Activated T-cell treated with anti-CD3 and anti-CD28 coated beads, Interleukin-2, amount 50 U/mL, for 4 hours (primary cell): ENCODE data around the gene EIF2D. TPM values are rescaled to one million over a fixed set of nuclear protein-coding genes. Genes with fewer than 3 reads are reported as not detected.
A peak's percentile ranks its signal among the peaks of the same experiment; 100 is the strongest.

Experiments
- ATAC-seq, 2 donors: fragments of 200-7000 bp; cut with Tn5 transposase; one replicate each; pipeline ENCODE4 v1.10.0; 2021
- DNase-seq: peaks from one replicate; pipeline ENCODE4 v3.0.0-alpha.2; 2020
- H3K27me3 Mint-ChIP-seq: one replicate; pipeline ENCODE4 v1.8.0; 2021; ENCODE audit warnings: low read depth, mixed read lengths
- H3K36me3 Mint-ChIP-seq: one replicate; pipeline ENCODE4 v1.8.0; 2022; ENCODE audit warnings: mixed read lengths; ENCODE audit not compliant: insufficient read depth
- H3K4me1 Mint-ChIP-seq: one replicate; pipeline ENCODE4 v1.8.0; 2021; ENCODE audit warnings: low read depth, mixed read lengths
- H3K4me3 Mint-ChIP-seq: one replicate; pipeline ENCODE4 v1.8.0; 2021; ENCODE audit warnings: mild to moderate bottlenecking, moderate library complexity, mixed read lengths
- H3K9me3 Mint-ChIP-seq: one replicate; pipeline ENCODE4 v1.8.0; 2021; ENCODE audit warnings: mixed read lengths
- total RNA-seq, 3 donors: library from RNA; stranded (reverse); gene quantifications; one replicate each; pipeline ENCODE4 v1.2.1, GENCODE V29; 2021

The EIF2D gene
- total RNA-seq, 3 donors from 2014 or later, result 40.8 to 49.0 (median 41.4) TPM

DNA sequence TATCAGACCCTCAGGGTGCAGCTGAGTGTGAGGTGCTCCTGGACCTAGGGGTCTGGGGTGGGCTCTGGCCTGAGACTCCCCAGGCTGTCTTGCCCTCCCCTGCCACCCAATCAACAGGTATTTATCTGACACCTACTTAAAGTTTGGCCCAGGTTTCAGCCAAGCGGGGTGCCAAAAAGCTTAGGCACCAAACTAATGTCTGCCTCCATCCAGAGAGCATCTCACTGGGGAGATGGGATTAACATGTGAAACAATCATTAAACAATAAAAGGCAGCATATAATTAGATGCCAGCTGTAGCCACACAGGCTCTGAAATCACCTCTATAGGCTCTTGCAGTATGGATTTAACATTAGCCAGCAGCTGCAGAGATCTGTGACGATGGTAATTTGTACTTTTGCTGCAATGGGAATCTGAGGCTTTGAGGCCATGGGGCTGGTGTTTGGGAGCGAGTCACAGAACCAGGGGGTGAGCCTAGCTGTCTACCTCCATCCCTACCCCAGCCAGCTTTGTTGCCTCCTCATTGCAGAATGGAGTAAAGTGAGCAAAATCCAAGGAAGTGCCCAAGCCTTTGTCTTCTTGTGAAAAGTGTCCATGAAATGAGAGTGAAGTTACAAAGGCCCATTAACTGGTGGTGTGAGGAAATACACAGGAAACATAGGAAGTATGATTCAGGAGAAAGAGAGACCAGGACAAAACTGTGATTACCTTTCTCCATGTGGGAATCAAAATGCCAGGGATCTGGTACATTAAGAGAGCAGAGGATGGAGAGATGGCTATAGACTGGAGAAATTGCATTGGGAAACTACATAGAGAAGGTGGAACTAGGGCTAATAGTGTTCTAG, 36.1 kb downstream of the EIF2D start:
- Mint-ChIP-seq H3K27me3 (no peaks in the 10 kb centered on the region), H3K4me1 (peaks cover 99% of the 10 kb centered on the region), H3K36me3 (peaks cover 67% of the 10 kb centered on the region), H3K4me3 (peak overlapping the region; percentile 65), H3K9me3 (no peaks in the 10 kb centered on the region)
- ATAC-seq (no peak), DNase-seq (no peak)

DNA sequence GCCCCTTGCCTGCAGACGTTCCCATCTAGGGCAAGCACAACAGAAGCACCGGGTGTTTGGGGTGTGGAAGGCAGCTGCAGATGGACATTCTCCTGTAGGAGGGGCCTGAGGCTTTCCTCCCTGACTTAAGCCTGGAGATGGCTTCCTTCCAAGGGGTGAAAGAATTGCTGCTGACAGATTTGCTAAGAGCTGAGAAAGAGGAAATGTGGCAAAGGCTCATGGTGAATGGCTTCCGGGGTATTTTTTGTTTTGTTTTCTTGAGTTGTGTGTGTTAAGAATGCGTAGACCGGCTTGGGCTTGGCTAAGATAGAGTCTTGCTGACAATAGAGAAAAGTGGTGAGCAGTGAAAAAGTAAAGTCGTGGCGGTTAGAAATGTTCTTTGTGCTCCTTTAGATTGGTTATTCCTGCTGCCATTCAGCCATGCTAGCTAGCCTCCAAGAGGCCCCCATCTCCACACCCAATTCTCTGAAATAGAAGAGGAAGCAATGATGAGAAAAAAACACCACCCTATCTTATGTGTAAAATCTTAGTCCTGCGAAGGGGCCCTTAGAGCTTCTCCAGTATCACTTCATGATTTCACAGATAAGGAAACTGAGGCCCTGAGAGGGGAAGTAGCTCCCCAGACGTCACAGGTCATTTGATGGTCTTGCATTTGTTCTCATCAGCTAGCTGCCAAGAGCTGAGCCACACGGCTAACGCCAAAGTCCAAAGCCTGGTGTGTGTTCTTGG, 36.9 kb downstream of the EIF2D start:
- Mint-ChIP-seq H3K27me3 (no peaks in the 10 kb centered on the region), H3K36me3 (peaks cover 66% of the 10 kb centered on the region), H3K9me3 (no peaks in the 10 kb centered on the region), H3K4me3 (peak overlapping the region; percentile 65), H3K4me1 (peaks cover 99% of the 10 kb centered on the region)
- DNase-seq (no peak), ATAC-seq (peak; percentile 14 to 35)

DNA sequence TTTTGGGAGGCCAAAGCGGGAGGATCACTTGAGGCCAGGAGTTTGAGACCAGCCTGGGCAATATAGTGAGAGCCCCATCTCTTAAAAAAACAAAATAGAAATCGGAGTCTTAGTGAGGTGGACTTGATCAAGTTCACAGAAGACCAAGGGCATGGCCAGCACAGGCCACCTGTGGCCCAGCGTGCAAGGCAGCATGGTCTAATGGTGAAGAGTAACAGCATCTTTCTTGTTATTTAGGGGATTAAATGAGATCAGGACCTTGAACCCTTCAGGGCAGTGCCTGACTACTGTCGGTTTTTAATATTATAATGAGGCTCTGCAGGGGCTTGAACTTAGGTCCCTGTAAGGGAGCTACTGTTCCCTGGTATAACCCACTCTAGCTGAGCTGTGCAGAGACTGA, 38.5 kb downstream of the EIF2D start:
- no peak for DNase-seq
- H3K4me1 Mint-ChIP-seq, result peaks cover 99% of the 10 kb centered on the region
- no peak for ATAC-seq
- H3K36me3 Mint-ChIP-seq, result peaks cover 63% of the 10 kb centered on the region
- no peaks in the 10 kb centered on the region for H3K27me3 Mint-ChIP-seq
- H3K4me3 Mint-ChIP-seq, result no peak overlapping the region
- H3K9me3 Mint-ChIP-seq, result no peaks in the 10 kb centered on the region

DNA sequence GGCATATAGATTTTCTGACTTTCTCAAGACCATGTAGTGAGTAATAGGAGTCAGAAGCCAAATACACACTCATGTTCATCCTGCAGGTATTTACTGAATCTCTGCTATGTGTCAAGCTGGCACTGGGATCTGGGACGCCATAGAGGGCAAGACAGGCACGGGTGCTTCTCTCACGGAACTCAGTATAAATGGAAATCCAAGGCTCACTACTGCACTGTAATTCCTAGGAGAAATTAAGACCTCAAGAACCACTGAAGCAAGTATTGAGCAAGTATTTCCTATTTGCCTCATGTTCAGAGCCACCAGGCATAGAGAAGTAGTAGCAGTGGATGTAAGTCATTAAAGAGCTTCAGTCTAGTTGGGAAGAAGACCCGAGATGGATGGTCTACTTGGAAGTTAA, 38.9 kb downstream of the EIF2D start:
- H3K4me1 Mint-ChIP-seq, result peaks cover 99% of the 10 kb centered on the region
- no peak for DNase-seq
- no peaks in the 10 kb centered on the region for H3K27me3 Mint-ChIP-seq
- no peak overlapping the region for H3K4me3 Mint-ChIP-seq
- H3K9me3 Mint-ChIP-seq, result no peaks in the 10 kb centered on the region
- peaks cover 65% of the 10 kb centered on the region for H3K36me3 Mint-ChIP-seq
- no peak for ATAC-seq

DNA sequence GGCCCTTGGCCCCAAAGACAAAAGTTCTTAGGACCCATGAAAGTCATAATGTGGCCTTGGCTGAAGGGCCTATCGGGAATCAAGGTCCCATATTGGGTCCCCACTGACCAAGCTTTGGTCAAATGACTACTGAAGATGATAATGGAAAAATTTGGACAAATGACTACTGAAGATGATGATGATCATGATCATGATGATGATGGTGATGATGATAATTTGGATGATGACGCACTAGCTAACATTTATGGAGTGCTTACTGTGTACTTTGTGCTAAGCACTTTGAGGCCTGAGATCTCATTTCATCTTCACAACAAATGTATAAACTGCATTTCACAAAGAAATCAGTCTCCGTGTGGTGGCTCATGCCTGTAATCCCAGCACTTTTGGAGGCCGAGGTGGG, 39.4 kb downstream of the EIF2D start:
- Mint-ChIP-seq H3K4me1 (peaks cover 99% of the 10 kb centered on the region), H3K4me3 (no peak overlapping the region), H3K27me3 (no peaks in the 10 kb centered on the region), H3K9me3 (no peaks in the 10 kb centered on the region), H3K36me3 (peaks cover 63% of the 10 kb centered on the region)
- ATAC-seq (no peak), DNase-seq (no peak)

DNA sequence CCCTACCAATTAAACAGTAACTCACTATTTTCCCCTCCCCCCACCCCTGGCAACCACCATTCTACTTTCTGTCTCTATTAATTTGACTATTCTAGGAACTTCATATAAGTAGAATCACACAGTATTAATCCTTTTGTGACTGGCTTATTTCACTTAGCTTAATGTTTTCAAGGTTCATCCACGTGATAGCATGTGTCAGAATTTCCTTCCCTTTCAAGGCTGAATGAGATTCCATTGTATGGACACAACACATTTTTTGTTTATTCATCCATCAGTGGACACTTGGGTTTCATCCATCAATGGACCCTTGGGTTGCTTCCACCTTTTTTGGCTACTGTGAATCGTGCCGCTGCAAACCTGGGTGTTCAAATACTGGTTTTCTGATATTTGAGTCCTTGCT, 41.7 kb downstream of the EIF2D start:
- H3K27me3 Mint-ChIP-seq, result no peaks in the 10 kb centered on the region
- no peak for DNase-seq
- H3K4me3 Mint-ChIP-seq, result peak overlapping the region; percentile 54
- no peaks in the 10 kb centered on the region for H3K9me3 Mint-ChIP-seq
- H3K36me3 Mint-ChIP-seq, result peaks cover 70% of the 10 kb centered on the region
- H3K4me1 Mint-ChIP-seq, result peaks cover 99% of the 10 kb centered on the region
- no peak for ATAC-seq

DNA sequence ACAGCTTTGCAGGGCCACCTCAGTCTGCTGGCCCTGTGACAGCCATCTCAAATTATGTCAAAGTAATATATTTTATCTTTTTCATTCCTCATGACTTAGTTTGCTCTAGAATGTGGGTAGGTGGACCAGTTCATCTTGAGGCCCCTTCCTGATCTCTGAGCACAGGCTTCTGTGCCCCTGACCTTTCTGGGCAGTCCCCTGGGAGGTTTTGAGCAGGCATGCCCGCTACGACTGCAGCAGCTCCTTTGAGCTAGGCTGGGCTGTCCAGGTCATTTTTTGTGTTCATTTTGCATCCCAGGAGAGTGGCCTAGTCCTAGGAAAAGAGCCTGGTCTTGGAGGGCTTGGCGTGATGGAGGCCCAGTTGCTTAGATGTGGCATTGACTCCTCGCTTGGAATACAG, 42.7 kb downstream of the EIF2D start:
- Mint-ChIP-seq H3K4me1 (peaks cover 100% of the 10 kb centered on the region), H3K9me3 (no peaks in the 10 kb centered on the region), H3K4me3 (no peak overlapping the region), H3K36me3 (peaks cover 72% of the 10 kb centered on the region), H3K27me3 (no peaks in the 10 kb centered on the region)
- ATAC-seq, result no peak
- DNase-seq, result no peak

DNA sequence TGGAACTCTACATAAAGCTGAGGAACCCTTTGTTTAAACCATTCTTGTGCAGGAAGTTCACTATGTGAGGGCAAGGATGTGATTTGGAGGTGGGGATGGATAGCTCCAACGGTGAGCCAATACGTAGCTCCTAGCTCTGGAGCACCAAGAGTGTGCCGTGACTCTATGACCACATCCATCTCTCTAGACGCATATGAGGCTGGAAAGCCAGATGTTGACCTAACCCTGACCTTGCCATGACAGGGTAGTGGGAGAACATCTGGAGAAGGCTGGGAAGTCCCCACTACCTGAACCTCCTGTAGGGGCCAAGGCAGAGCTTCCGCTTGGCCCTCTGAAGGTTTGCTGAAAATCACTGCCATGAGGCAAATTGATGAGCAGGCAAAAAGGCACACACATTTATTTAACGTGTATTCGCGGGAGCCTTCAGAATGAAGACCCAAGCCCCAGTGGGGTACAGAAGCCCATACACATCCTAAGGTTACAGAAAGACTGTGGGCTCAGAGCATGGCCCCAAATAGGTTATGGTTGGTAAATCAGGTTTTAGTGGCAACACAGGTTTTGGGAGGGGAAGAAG, 43.4 kb downstream of the EIF2D start:
- Mint-ChIP-seq H3K4me1 (peaks cover 100% of the 10 kb centered on the region), H3K9me3 (no peaks in the 10 kb centered on the region), H3K36me3 (peaks cover 74% of the 10 kb centered on the region), H3K27me3 (no peaks in the 10 kb centered on the region), H3K4me3 (peak overlapping the region; percentile 62)
- ATAC-seq (peak; percentile 6 to 21), DNase-seq (no peak)

DNA sequence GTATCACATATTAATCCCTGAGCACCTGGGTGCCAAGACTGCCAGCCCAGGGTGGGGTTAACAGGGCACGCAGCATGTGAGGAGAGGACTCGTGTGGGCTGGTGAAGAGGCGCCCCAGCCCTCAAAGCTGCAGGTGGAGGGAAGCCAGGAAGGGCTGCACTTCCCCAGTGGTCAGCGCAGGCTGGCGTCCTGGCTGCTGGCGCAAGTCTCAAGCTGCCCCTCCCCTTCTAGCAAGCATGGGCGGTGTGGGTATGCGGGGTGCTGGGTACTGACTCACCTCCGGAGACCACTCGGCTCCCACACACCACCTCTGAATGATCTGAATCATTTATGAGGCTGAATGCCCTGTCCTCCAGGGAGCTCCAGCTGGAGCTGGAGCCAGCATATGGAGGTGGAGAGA, 44.0 kb downstream of the EIF2D start:
- Mint-ChIP-seq H3K9me3 (no peaks in the 10 kb centered on the region), H3K27me3 (no peaks in the 10 kb centered on the region), H3K36me3 (peaks cover 75% of the 10 kb centered on the region), H3K4me3 (peak overlapping the region; percentile 62), H3K4me1 (peaks cover 100% of the 10 kb centered on the region)
- no peak for DNase-seq
- peak; percentile 54 to 70 for ATAC-seq

DNA sequence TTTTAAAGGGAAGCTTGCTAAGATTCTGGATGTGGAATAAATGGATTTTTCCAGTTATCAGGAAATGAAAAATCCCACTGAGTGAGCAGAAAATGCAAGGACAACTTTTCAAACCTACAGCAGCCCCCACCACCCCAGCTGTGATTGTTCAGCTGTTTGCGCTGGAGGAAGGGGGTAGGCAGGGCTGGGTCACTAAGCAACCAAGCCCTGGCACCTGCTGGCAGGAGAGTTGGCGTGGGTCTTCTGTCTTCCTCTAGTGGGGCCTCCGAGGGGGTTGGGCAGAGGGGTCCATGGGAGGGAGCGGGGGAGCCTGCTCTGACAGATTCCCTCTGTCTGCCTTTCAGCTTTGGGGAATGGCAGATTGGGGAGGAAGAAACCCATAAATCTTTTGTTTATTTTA, 45.3 kb downstream of the EIF2D start:
- Mint-ChIP-seq H3K27me3 (no peaks in the 10 kb centered on the region), H3K4me1 (peaks cover 100% of the 10 kb centered on the region), H3K4me3 (peak overlapping the region; percentile 81), H3K36me3 (peaks cover 74% of the 10 kb centered on the region), H3K9me3 (no peaks in the 10 kb centered on the region)
- ATAC-seq, result no peak
- DNase-seq, result no peak

DNA sequence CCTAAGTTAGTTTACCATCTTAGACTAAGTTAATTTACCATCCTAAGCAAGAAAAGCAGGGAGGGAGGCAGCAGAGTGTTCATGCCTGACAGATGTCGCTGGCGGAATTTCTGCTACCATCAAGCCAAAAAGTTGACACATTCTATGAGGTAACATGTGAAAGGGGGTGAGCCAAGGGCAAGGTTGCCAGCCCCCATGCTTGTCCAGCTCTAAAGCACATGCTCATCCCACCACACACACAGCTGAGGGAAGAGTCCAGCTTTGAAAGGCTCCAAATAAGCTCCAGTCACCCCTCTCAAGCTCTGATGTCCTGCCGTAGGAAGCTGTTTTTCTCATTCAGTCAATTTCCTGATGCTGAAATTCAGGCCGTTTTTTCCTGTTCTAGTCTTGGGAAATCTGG, 46.3 kb downstream of the EIF2D start:
- ATAC-seq, result no peak
- H3K36me3 Mint-ChIP-seq, result peaks cover 70% of the 10 kb centered on the region
- no peaks in the 10 kb centered on the region for H3K9me3 Mint-ChIP-seq
- no peak for DNase-seq
- peaks cover 99% of the 10 kb centered on the region for H3K4me1 Mint-ChIP-seq
- H3K27me3 Mint-ChIP-seq, result no peaks in the 10 kb centered on the region
- H3K4me3 Mint-ChIP-seq, result peak overlapping the region; percentile 81

DNA sequence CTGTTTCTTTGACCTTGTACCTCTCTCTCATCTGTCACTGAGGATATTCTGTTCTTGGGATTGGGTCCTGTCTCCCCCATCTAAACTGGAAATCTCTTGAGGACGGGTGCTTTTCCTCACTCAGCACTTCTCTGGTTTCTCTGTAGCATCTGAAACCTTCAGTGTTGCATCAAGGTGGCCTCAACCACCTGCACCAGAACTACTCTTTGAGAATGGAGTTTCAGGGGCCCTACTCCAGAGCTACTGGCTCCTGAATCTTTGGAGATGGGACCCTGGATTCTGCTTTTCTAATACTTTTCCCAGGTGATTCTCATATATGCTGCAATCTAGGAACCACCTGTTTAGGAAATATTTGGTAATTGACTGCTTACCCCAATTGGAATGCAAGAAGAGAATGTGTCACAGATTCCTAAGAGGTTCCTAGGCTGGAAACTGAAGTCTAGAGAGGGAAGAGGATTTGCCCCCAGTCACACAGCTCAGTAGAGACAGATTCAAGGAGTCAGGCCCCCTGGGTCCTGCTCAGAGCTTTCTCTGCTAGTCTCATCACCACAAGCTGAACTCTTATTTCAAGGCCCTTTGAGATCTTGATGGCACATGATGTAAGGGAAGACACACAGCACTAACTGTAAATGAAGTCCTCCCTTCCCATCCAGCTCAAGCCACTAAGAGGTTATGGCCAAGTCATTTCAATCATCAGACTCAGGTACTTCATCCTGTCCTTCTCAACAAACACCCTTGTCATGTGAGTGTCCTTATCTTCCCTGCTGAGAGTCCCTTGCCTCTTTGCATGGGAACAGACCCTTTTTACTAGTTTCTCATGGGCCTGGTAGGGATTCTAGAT, 48.7 kb downstream of the EIF2D start:
- peaks cover 69% of the 10 kb centered on the region for H3K36me3 Mint-ChIP-seq
- DNase-seq (no peak), ATAC-seq (peak; percentile 6 to 13)
- H3K9me3 Mint-ChIP-seq, result no peaks in the 10 kb centered on the region
- no peaks in the 10 kb centered on the region for H3K27me3 Mint-ChIP-seq
- H3K4me3 Mint-ChIP-seq, result peak overlapping the region; percentile 81
- peaks cover 92% of the 10 kb centered on the region for H3K4me1 Mint-ChIP-seq

DNA sequence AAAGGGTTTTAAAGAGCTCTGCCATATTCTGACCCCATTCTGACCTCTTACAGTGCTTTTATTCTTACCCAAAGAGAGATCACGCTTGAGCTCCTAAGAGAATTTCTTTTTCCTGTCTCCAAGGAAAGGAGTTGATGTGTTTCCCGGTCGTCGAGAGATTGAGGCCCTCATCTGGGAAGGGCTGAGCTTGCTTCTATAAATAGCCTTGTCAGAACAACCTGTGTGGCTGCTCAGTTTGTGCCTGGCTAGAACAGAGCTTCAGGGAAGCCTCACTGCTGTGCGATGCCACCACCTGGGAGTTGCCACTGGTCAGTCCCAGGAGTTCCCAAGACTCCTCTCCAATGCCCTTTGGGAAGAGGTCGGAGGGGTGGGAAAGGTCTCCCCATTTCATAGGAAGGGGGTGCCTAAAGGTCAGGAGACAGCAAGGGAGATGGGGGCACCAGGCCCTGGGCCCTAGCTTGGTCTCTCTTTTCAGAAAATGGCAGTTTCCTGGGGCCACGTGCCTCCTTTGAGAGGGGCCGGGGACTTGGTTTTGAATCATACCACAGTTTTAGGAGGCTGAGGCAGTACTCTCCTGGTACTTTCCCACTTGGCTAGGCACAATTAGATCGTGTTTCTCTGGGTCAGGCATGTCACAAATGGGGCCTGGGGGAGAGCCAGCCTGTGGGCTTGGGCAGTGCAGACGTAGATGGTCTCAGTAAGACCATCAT, 52.1 kb downstream of the EIF2D start:
- no peaks in the 10 kb centered on the region for H3K27me3 Mint-ChIP-seq
- no peaks in the 10 kb centered on the region for H3K9me3 Mint-ChIP-seq
- H3K4me1 Mint-ChIP-seq, result peaks cover 73% of the 10 kb centered on the region
- DNase-seq, result peak; percentile 50
- no peak for ATAC-seq
- H3K4me3 Mint-ChIP-seq, result peak overlapping the region; percentile 90
- H3K36me3 Mint-ChIP-seq, result peaks cover 48% of the 10 kb centered on the region

DNA sequence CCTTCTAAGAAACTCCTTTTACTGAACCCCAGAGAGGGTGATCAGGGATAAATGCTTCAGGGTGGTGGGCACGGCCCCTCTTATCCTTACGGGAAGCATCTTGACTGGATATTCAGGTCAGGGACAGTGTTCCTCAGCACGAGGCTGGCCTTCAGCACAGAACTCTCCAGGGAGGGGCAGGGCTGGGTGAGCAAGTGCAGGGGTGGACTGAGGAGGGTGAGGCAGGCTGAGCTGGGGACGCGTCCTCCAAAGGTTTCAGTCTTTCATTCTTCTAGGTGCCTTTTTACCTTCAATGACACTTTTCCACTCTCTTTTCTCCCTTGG, 52.6 kb downstream of the EIF2D start:
- Mint-ChIP-seq H3K27me3 (no peaks in the 10 kb centered on the region), H3K9me3 (no peaks in the 10 kb centered on the region), H3K36me3 (peaks cover 43% of the 10 kb centered on the region), H3K4me3 (peak overlapping the region; percentile 90), H3K4me1 (peaks cover 73% of the 10 kb centered on the region)
- ATAC-seq (no peak), DNase-seq (peak; percentile 45)
